Subcutaneous adipose tissue (tissue), 4 donors: ENCODE results near the gene FAM50B. TPM values are rescaled to one million over a fixed set of nuclear protein-coding genes. Genes with fewer than 3 reads are reported as not detected.

ENCODE experiments used
- total RNA-seq, 4 donors: library from RNA; depleted of rRNA; stranded (reverse); fragments of >200 nt; gene quantifications; one replicate each; pipeline ENCODE4 v1.1.0, GENCODE V29; 2016
- TF ChIP-seq, protein P1 (sequence below): fragments of 450-650 bp; IDR thresholded peaks from one replicate; pipeline ENCODE4 v1.5.1; 2016; ENCODE audit warnings: low read depth, mild to moderate bottlenecking, control low read depth, antibody characterized with exemption, moderate library complexity

Gene FAM50B
- total RNA-seq, 4 donors from 2014 or later: 4.7 to 18.3 (median 8.3) TPM

- TF ChIP-seq, protein P1, sequence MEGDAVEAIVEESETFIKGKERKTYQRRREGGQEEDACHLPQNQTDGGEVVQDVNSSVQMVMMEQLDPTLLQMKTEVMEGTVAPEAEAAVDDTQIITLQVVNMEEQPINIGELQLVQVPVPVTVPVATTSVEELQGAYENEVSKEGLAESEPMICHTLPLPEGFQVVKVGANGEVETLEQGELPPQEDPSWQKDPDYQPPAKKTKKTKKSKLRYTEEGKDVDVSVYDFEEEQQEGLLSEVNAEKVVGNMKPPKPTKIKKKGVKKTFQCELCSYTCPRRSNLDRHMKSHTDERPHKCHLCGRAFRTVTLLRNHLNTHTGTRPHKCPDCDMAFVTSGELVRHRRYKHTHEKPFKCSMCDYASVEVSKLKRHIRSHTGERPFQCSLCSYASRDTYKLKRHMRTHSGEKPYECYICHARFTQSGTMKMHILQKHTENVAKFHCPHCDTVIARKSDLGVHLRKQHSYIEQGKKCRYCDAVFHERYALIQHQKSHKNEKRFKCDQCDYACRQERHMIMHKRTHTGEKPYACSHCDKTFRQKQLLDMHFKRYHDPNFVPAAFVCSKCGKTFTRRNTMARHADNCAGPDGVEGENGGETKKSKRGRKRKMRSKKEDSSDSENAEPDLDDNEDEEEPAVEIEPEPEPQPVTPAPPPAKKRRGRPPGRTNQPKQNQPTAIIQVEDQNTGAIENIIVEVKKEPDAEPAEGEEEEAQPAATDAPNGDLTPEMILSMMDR: no peak
Observed at GRCh38 chr6:3876866-3877265, 27.7 kb downstream of the FAM50B start.

DNA sequence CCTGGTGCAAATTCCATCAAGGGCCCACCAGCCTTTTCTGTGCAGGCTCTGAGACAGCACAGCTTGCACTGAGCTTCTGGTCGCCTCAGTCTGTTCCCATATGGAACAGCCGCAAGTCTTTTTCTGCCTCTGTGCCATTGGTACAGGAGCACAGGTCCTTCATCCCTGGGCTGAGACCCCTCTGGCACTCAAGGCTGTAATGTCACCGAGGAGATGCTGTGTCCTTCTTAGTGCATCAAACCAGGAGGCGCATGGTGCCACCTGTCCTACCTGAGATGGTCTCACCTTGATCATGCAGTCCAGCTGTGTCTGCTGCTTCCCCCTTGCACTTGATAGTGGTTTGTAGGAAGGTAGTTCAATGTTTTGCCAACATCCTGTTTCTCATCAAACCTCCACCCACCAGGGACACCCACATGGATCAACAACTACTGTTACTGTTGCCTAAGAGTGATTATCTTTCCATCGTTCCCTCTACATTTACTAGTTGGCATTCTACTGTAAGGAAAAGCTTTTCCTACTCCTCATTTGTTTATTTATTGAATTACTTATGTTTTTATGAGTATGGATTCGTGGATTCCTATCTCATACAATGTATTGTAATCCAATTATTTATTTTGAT is 29.0 kb downstream of the FAM50B start:
- TF ChIP-seq, protein P1: no peak

DNA sequence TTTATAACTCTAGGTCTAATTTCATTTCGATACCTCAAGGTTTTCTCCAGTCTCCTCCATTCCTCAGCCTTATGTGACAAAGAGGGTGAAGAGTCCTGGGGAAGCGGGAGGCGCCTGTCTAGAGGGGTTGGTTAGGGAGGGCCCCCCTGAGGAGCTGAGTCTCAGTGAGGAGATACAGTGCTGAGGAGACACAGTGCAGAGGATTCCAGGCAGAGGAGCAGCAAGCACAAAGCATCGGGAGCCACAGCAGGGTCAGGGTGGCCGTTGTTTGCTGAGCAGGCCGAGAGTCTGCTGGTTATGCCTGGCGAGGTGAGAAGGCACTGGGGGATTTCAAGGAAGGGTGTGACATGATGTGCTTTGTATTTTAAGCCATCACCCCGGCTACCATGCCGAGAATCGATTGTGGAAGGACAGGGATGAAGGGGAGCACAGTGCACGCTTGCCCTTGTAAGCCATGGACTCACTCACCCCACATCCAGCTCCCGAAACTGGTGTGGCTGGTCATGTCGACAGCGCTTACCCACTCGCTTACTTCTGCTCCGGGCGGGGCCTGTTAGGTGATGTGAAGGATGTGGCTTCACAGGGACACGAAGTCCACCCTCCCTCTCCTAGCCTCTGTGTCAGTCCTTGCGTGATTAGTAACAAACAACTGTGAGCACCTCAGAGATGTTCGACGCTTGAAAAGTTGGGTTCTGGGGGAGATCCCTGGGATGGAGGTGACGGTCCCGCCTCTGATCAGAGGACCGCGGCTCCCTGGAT is 30.2 kb downstream of the FAM50B start:
- TF ChIP-seq, protein P1: no peak

- TF ChIP-seq, protein P1: no peak
Observed at GRCh38 chr6:3881711-3882421, 32.7 kb downstream of the FAM50B start.

- TF ChIP-seq, protein P1: no peak
Observed at GRCh38 chr6:3882431-3882830, 33.3 kb downstream of the FAM50B start.

GRCh38 chr6:3882866-3883265 is 33.7 kb downstream of the FAM50B start:
- TF ChIP-seq, protein P1: no peak

DNA sequence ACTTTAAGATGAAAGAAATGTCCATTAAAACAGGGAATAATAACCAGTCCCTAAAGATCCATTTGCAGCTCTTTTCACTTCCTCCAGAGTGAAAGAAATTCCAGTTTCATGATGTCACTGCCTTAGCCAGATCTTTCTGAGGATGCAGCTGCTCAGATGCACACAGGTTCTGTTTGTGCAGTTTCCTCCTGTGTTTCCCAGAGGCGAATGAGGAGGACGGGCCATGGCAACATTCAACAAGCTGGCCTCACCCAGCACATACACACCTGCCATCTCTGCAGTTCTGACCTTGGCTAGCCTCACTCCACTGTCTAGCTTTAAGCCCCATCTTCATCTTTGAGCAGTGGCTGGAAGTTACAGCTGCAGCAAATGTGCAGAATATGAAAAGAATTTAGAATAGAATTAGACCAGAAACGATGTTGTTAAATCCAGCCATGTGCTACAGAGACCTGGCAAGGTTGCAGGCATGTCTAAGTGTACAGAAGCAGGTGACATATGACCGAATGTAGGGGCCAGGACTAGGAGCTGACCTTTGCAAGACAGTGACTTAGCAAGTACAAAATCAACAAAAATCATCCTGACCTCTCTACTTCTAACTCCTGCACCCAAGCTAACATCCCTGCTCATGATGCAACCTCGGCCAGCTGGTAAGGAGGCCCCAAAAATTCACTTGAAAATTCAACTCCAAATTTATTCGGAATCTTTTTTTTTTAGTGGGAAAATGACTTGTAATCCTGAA is 35.0 kb downstream of the FAM50B start:
- TF ChIP-seq, protein P1: no peak
